ENCODE measurements around the gene PRM3.

DNA sequence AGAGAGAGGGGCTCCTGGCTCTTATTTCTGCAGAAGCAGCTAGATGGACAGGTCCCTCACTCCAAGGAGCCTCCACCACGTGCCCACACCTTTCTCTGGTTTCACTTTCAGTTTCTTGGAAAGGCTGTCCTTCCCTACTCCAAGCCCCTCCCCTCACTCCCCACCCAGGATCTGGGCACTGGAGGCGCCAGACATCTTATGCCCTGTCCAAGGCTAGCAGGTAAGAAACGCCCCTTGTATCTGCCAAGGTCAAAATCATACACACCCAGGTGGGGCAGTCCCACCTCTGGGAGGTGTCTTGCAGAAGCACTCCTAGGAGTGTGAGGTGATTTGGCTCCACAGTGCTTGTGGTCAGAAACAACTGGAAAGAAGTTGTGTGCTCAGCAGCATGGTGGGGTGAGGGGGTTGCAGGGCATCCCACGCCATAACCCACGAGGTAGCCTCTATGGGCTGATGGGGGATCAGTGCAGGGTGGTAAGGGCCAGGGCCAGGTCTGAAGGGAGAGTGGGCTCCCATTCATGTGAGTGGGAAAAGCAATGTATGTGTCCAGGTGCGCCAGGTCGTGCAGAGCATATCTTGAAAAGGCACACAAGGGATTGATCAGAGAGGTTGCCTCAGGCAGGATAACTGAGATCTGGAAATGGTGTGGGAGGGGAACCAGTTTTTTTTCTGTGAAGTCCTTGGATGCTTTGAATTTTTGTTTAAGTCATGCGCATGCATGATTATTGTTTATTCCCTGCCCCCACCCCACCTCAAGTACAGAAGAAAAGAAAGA lies 39.5 kb upstream of the PRM3 start:
- TF ChIP-seq POLR2A (IDR thresholded peaks at IDR 0.05; ENCODE audit: control extremely low read depth in 1 of 2, low read depth in 2 of 2, low read length in 2 of 2) (no peak), SP2 (IDR thresholded peaks at IDR 0.05; ENCODE audit: low read length) (no peak), SAP30 (IDR thresholded peaks at IDR 0.05; ENCODE audit: insufficient read depth, insufficient replicate concordance, low read length) (no peak), EZH2 (IDR thresholded peaks at IDR 0.05; ENCODE audit: low read depth, low read length, severe bottlenecking) (no peak), EGR1 (IDR thresholded peaks at IDR 0.05; ENCODE audit: borderline replicate concordance, low read depth, low read length) (no peak), YY1 (IDR thresholded peaks at IDR 0.05; ENCODE audit: low read depth, low read length) (no peak), CHD7 (IDR thresholded peaks at IDR 0.05; ENCODE audit: insufficient replicate concordance, low read length) (no peak), MAFK (IDR thresholded peaks at IDR 0.05; ENCODE audit: low read depth, low read length) (no peak), SP1 (IDR thresholded peaks at IDR 0.05; ENCODE audit: low read depth, low read length) (peak; percentile 60; the same call in 1 of the 2 replicates), BRCA1 (IDR thresholded peaks at IDR 0.05; ENCODE audit: low read depth, low read length) (no peak), PHF8 (conservative IDR thresholded peaks at IDR 0.05; ENCODE audit: low read depth, low read length) (no peak), JUN (IDR thresholded peaks at IDR 0.05; ENCODE audit: low read depth, low read length) (no peak), POLR2AphosphoS5 (IDR thresholded peaks at IDR 0.05; ENCODE audit: low read depth, low read length) (no peak)
- TF ChIP-seq, protein P1, sequence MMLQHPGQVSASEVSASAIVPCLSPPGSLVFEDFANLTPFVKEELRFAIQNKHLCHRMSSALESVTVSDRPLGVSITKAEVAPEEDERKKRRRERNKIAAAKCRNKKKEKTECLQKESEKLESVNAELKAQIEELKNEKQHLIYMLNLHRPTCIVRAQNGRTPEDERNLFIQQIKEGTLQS (IDR thresholded peaks at IDR 0.05; ENCODE audit: insufficient read depth, low read depth, low read length), result no peak
